Stimulated activated CD4-positive, alpha-beta T cell treated with anti-CD3 and anti-CD28 coated beads, Interleukin-2, amount 100 ng/mL, for 24 hours (primary cell): ENCODE data around the gene SNN.

ENCODE experiments used
- DNase-seq, 2 donors: peaks; one replicate each; pipeline ENCODE4 v3.0.0-alpha.2; 2020

SNN gene

DNA sequence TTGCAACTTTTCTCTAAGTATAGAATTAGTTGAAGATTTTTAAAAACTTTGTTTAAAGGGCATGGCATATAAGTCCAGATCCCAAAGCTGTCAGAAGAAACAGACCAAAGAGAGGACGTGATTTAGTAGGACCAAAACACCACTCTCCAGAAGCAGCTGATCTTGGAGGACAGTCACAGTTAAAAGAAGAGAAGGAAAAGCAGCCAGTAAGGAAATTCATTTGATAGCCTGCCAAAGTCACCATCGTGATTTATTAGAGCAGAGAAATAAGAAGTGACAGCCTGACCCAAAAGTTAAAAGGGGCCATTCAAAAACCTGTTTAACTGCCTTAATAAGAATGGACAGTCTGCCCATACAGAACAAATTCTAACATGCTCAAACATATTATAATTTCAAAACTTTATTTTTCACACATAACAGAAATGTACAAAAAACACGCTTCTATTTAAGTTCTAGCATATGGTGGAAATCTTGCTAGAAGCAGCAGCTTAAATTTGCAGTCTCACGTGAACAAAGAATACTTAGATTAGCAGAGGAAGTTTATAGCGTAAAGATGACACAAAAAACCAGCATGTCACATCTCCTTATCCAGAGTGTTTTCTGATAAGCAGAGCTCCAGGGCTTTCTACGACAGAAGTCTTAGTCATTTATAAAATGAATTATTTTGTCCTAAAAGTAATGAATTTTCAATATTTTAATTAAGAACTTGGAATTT lies 37.2 kb downstream of the SNN start:
- DNase-seq, result no peak

DNA sequence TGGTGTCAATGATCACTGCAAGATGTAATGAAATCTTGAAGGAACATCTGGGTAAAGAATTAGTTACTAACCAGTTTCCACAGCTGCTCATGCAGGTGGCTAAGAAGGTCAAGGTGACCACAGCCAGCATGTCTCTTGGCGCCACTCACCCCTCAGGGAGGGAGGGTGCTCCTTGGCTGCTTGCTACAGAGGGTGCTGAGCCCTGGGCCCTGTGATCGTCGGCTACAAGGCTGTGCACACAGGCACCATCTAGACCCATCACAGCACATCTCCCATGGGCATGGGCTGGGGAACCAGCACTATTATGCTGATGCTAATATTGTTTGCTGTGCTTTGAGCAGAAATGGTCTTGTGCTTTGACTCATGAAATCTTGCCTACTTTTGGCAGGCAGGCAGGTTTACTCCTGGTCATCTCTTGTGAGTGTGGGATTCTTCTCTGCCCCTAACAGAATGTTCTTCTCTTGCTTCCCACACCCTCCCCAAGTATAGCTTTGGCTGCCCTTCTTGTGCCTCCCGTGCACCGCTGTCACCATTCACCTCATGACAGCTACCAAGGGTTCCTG lies 38.0 kb downstream of the SNN start:
- no peak for DNase-seq

DNA sequence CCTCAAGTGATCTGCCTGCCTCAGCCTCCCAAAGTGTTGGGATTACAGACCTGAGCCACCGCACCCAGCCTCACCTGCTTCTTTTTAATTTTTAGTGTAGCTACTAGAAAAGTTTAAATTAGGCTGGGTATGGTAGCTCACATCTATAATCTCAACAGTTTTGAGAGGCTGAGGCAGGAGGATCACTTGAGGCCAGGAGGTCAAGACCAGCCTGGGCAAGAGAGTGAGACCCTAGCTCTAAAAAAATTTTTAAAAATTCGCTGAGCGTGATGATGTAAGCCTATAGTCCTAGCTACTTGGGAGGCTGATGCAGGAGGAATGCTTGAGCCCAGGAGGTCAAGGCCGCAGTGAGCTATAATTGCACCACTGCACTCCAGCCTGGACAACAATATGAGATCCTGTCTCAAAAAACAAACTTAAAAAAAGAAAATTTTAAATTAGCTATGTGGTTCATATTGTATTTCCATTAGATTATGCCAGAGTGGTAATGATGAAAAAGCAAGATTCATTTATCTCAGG lies 39.5 kb downstream of the SNN start:
- DNase-seq, result no peak

DNA sequence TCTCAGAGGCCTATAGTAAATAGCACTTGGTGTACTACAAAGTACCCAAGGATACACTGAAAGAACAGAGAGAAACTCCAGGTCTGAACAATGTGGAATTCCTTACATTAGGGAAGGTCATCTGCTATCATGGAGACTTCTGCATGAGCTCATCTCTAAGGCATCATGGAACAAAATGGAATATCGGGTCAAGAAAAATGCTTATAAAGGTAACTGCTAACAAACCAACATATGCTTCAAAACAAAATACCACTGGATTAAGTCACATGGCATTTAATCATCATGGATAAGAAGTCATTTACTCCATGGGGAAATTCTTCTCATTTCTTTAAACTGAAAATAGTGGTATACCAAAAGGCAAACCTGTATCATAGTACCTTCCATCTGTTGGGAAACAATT lies 40.2 kb downstream of the SNN start:
- DNase-seq, result no peak

DNA sequence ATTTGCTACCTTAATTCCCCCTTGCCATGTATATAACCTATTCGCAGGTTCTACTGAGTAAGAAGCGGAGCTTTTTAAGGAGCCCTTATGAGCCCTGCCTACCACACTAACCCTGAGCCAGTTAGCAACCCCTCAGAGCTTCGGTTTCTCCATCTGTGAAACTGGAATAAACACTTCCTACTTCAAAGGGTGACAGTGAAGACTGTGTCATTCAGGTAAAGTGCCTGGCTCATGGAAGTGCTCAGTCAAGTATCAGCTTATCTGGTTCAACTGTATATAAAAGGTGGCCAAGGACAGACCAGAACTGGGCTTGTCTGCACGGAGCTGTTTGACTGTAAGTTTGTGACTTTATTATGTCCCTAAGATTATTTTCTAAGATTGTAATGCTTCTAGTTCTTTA lies 43.4 kb downstream of the SNN start:
- DNase-seq, result no peak

DNA sequence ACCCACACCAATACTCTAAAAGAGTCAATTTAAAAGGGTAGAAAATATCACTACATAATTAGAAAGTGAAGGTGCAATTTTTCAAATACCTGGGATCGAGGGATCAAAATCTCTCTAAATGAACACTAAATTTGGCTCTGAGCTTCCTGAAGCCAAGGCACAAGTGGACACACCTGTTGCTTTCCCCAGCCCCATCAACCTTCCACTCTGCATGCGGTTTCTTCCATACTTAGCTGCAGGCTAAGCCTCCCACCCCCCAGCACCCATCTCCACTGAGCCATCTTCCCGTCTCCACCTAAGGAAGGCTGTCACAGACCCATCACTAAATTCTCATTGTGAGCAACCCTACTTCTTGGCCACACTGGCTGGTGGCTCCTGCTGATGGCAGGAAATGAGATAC lies 43.9 kb downstream of the SNN start:
- no peak for DNase-seq

DNA sequence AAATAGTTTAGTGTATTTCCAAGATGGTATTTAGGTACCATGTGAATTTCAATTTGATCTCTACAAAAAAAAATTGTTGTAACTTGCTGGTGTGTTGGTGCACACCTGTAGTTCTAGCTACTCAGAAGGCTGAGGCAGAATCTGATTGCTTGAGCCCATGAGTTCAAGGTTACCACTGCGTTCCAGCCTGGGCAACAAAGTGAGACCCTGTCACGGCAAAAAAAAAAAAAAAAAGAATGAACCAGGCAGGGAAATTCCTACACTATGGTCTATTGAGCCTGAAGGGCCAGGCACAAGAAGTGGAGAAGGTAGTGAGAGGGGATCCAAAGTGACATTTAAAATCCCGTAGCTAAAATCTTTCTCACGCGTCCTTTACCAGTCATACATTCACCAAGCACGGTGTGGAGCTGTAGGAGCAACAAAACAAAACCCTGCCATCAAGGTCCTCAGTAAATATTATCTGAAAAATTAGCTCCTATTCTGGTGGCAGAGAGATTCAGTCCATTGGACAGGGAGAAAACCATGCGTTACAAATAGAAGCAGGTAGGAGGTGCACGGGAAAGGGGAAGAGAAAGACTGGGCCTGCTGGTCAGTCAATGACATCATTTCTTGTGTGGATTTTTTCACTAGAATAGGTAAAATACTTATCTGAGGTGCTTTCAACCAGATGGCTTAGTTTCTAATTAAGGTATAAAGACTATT lies 47.1 kb downstream of the SNN start:
- no peak for DNase-seq

DNA sequence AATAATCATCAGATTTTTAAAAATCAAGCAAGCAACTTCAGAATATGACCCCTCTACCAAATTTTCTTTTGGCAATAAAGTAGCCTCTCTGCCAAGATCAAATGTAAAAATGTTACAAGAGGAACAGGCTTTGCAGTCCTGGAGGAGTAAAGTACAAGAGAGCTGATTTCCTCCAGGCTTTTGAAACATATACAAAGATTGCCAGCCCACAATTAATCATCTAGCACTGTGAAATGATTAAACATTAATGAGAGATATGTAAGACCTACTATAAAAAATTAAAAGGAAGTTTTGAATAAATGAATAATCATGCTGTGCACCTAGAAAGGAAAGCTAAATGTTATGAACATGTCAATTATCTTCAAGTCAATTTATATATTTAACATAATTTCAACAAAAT lies 48.1 kb downstream of the SNN start:
- DNase-seq, result no peak

DNA sequence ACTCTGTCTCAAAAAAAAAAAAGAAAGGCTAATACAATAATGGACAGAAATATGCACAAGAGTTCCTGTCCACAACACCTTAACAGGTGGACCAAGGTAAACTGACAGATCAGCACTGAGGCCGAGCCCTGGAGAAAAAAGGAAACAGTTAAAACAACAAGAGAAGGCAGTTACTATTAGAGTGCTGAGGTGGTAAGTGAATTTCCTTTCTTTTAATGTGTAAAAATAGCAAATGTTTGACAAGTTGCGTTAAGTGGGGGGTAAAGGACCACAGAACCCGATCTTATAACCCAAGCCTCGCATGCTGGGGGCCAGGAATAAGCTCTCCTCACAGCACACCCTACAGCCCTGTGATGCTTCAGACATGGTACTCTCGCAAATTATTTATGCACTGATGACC lies 49.6 kb downstream of the SNN start:
- DNase-seq, result no peak

DNA sequence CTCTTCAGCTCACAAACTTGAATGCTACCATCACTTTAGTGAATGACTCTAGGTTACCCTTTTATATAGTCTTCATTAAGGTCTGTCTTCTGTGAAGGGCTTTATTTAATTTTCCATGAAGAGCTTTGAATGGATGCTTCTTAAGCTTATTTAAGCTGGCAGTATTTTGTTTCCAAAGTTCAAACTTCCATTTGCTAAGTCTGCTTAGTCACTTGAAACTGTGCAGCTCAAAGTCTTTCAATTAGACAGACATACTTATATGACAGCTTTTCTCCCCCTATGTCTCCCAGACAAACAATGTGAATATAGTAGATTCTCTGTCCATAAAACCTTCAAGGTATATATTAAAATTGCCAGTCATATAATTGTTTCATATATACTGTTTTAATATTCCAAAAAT lies 50.9 kb downstream of the SNN start:
- no peak for DNase-seq

DNA sequence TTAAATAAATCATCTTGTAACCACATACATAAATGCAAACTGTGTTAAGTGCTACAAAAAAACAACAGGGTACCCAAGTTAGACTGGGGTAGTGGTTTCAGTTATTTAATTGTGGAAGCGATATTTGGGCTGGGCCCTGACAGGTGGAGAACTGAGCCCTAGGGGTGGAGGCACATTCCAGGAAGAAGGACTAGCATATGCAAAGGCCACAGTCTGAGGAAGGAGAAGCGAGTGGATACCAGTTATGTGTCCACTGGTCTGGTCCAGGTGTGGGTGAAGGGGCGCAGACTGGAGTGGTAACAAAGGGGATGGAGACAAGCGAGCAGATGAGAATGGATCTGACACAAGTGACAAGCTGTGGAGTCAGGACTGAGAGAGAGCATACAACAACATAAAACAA lies 51.5 kb downstream of the SNN start:
- DNase-seq, result no peak

DNA sequence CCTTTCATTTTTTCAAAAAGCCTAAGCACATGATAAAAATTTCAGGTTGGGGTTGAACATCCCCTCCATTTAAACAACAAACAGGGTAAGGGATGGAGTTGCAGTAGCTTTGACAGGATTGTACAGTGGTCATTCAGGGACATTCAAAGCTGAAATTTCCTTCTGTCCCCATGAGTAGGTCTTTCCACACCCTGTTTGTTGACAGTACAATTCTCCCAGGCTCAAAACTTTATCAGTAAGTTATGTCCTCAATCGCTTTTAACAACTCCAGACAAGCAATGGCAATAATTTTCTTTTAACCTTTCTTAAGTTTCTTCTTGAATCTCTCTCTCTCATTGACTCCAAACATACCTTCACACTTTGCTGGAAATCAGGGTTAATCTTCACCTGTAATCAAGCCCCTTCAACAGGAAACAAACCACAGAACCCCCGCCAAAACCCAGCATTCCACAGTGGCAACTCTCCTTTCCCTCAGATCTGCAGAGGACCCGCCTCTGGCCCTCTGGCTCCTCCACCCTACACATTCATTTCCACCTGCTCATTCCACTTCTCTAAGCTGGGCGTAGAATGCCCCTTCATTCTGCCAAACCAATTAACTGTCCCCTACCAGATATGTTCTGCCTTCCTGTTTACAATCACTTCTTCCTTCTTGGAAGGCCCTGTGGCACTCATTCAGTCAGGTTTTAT lies 53.7 kb downstream of the SNN start:
- DNase-seq, result no peak

DNA sequence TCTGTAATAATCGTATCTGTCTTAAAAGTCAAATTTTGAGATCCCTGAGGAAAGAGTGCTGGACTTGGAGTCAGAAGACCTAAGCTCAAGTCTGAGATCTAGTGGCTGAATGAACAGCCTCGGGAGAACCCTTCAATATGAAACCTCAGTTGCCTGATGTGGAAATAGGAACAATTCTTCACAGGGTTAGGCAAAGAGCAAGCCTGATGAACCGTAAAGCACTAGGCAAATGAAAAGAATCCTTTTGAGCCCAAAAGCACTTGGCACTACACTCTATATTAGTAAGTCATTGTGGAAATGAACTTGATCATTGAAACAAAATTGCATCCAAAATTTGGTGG lies 54.2 kb downstream of the SNN start:
- DNase-seq, result no peak

DNA sequence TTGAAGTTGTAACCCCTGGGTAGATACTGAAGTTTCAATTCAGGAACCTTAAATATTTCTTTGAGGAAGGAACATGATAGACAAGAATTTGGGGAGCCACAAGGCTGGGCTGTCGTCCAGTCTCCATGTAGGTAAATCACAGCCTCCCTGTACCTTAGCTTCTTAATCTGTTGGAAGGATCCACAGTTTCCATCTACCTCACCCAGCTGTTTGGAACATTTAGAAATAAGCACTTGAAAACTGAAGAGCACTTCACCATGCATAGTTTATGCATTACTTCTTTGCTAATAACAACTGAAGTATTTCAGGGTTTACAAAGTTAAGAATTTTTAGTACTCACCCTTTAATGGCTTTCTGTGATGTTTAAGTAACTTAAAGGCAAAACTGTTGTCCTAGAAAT lies 57.2 kb downstream of the SNN start:
- DNase-seq, result no peak

DNA sequence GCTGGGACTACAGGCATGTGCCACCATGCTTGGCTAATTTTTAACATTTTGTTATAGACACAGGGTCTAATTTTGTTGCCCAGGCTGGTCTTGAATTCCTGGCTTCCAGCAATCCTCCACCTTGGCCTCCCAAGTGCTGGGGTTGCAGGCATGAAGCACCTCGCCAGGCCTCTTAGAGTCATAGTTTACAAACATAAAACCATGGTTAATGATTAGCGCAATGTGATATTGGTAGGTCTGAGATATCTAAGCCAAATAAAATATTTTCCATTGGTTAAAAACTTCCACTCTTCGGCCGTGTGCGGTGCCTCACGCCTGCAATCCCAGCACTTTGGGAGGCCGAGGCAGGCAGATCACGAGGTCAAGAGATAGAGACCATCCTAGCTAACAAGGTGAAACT lies 57.8 kb downstream of the SNN start:
- DNase-seq, result no peak

DNA sequence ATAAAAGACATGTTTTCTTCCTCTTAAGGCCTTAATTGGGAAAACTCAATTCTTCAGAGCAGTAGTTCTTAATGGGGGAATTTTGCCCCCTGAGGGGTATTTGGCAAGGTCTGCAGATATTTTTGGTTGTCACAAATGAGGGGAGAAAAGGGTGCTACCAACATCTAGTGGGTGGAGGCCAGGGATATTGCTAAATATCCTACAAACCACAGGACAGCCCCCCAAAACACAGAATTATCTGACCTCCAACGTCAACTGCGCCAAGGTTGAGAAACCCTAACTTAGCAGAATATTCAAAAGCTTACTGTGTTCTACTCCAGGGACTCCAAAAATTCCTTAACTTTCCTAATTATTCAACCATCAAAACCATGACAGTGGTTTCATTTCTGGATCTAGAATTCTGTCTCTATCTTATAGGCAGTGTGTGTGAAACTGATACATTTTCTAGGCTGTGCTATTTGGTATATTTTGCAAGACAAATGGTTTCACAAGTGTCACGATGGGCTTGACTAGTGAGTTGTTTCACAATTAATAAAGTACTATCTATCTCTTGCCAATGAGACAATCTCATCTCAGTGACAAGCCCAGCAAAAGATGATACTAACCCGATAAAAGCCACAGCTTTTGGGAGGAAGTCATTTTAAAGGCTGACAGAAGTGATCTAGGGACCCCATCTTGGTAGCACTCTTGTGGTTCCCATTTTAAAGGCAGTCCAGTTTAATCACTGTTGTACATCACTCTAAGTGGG lies 59.7 kb downstream of the SNN start:
- DNase-seq, result no peak
